Trophoblast cell (in vitro differentiated cells and primary cell): ENCODE data around the gene WRAP73.

ENCODE experiments used
- DNase-seq, 2 donors: peaks; one replicate each; pipeline ENCODE4 v3.0.0-alpha.2; 2016
- H2AFZ ChIP-seq: 2 replicates; pipeline ENCODE4 v1.6.1; 2013; ENCODE audit warnings: low read length, moderate library complexity, mild to moderate bottlenecking; ENCODE audit not compliant: insufficient read depth, poor library complexity
- H2AK5ac ChIP-seq: 2 replicates; pipeline ENCODE4 v1.6.1; 2013; ENCODE audit warnings: mild to moderate bottlenecking, low read length
- H2BK120ac ChIP-seq: 2 replicates; pipeline ENCODE4 v1.6.1; 2013; ENCODE audit warnings: low read length, mild to moderate bottlenecking, moderate library complexity; ENCODE audit not compliant: insufficient read depth, poor library complexity
- H2BK12ac ChIP-seq: 2 replicates; pipeline ENCODE4 v1.6.1; 2013; ENCODE audit warnings: mild to moderate bottlenecking, low read length, moderate library complexity
- H2BK5ac ChIP-seq: 2 replicates; pipeline ENCODE4 v1.6.1; 2013; ENCODE audit warnings: low read length, low read depth, moderate library complexity, mild to moderate bottlenecking; ENCODE audit not compliant: poor library complexity
- H3K14ac ChIP-seq: 2 replicates; pipeline ENCODE4 v1.6.1; 2013; ENCODE audit warnings: mild to moderate bottlenecking, low read length
- H3K18ac ChIP-seq: 2 replicates; pipeline ENCODE4 v1.6.1; 2013; ENCODE audit warnings: mild to moderate bottlenecking, low read length
- H3K23ac ChIP-seq: 2 replicates; pipeline ENCODE4 v1.6.1; 2013; ENCODE audit warnings: low read length
- H3K27ac ChIP-seq: 2 replicates; pipeline ENCODE4 v1.5.1; 2013; ENCODE audit warnings: low read depth, mild to moderate bottlenecking, inconsistent platforms, low read length, moderate library complexity
- H3K27me3 ChIP-seq: 2 replicates; pipeline ENCODE4 v1.6.1; 2013; ENCODE audit warnings: inconsistent platforms, mild to moderate bottlenecking, low read length, moderate library complexity; ENCODE audit not compliant: insufficient read depth
- H3K36me3 ChIP-seq, 2 experiments: 1 replicate in 1 of 2; 2 replicates in 1 of 2; pipeline ENCODE4 v1.6.1; 2013; ENCODE audit warnings: low read length in 2 of 2, mild to moderate bottlenecking in 2 of 2, moderate library complexity in 1 of 2; ENCODE audit not compliant: insufficient read depth in 2 of 2, control insufficient read depth in 1 of 2
- H3K4ac ChIP-seq: 2 replicates; pipeline ENCODE4 v1.6.1; 2013; ENCODE audit warnings: low read depth, mild to moderate bottlenecking, low read length, moderate library complexity
- H3K4me1 ChIP-seq, 2 experiments: 1 replicate in 1 of 2; 2 replicates in 1 of 2; pipeline ENCODE4 v1.6.1; 2013; ENCODE audit warnings: low read length in 2 of 2, mild to moderate bottlenecking in 2 of 2, moderate library complexity in 1 of 2; ENCODE audit not compliant: insufficient read depth in 2 of 2, control insufficient read depth in 1 of 2
- H3K4me2 ChIP-seq: 2 replicates; pipeline ENCODE4 v1.6.1; 2013; ENCODE audit warnings: inconsistent platforms, mild to moderate bottlenecking, low read length, moderate library complexity
- H3K4me3 ChIP-seq: 2 replicates; pipeline ENCODE4 v1.5.1; 2013; ENCODE audit warnings: mild to moderate bottlenecking, low read depth, low read length, inconsistent platforms
- H3K79me1 ChIP-seq: one replicate; pipeline ENCODE4 v1.6.1; 2013; ENCODE audit warnings: low read length
- H3K79me2 ChIP-seq: 2 replicates; pipeline ENCODE4 v1.6.1; 2013; ENCODE audit warnings: low read length, mild to moderate bottlenecking; ENCODE audit not compliant: control insufficient read depth, insufficient read depth, poor library complexity
- H3K9ac ChIP-seq: 2 replicates; pipeline ENCODE4 v1.6.1; 2013; ENCODE audit warnings: mild to moderate bottlenecking, low read length
- H3K9me3 ChIP-seq: 2 replicates; pipeline ENCODE4 v1.6.1; 2013; ENCODE audit warnings: low read depth, mild to moderate bottlenecking, control low read depth, inconsistent platforms, low read length; ENCODE audit not compliant: insufficient read depth
- H4K12ac ChIP-seq: 2 replicates; pipeline ENCODE4 v1.6.1; 2013; ENCODE audit warnings: low read depth, mild to moderate bottlenecking, low read length, moderate library complexity
- H4K8ac ChIP-seq: 2 replicates; pipeline ENCODE4 v1.6.1; 2013; ENCODE audit warnings: low read depth, mild to moderate bottlenecking, low read length, moderate library complexity
- H4K91ac ChIP-seq: one replicate; pipeline ENCODE4 v1.6.1; 2013; ENCODE audit warnings: low read depth, mild to moderate bottlenecking, low read length, moderate library complexity
- WGBS: extraction: QIAGEN DNeasy Blood & Tissue Kit; methylation state at CpG from one replicate; pipeline ENCODE4 v1.1.7; 2013; ENCODE audit warnings: missing lambda C conversion rate; ENCODE audit not compliant: insufficient read length, insufficient coverage; ENCODE audit errors: extremely low coverage; 5-methylcytosine and 5-hydroxymethylcytosine counted together

The WRAP73 gene

DNA sequence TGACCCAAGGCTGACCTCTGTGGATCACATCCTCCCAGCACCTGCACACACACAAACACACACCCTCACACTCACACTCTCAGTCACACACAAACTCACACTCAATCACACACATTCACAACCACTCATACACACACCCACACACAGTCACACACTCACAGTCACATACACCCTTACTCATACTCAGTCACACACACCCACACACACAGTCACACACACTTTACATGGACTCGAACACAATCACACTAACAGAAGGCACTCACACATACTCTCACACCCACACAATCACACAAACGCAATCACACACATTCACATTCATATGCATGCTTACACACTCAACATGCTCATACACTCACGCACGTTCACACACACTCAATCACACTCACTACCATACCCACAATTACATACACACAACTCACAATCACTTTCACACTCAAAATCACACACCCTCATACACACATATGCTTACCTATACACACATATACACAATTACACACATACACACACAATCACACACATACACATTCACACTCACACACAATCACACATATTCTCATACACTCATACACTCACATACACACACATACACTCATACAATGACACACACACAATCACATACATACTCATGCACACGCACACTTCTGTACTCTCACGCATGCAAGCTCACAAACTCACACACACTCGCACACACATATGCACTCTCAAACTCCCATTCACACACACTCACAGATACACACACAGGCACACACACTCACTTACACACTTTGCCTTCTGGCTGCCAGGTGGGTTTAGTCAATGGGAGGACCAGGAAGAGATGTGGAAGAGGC is 44.7 kb downstream of the WRAP73 start:
- no peak overlapping the region for H4K12ac ChIP-seq
- no peak overlapping the region for H3K4me2 ChIP-seq
- no peak overlapping the region for H3K18ac ChIP-seq
- H2AK5ac ChIP-seq, result no peak overlapping the region
- H2AFZ ChIP-seq, result no peak overlapping the region
- peaks cover 14% of the 10 kb centered on the region for H3K9me3 ChIP-seq
- no peak overlapping the region for H3K14ac ChIP-seq
- H3K27ac ChIP-seq, result no peak overlapping the region
- 100% methylated on average over 1 of the region's 7 CpGs for WGBS
- H3K23ac ChIP-seq, result no peak overlapping the region
- no peak overlapping the region for H3K9ac ChIP-seq
- H4K8ac ChIP-seq, result no peak overlapping the region
- no peak overlapping the region for H2BK5ac ChIP-seq
- H2BK12ac ChIP-seq, result no peak overlapping the region
- H3K4ac ChIP-seq, result no peak overlapping the region
- no peaks in the 10 kb centered on the region for H3K4me1 ChIP-seq
- no peak overlapping the region for H3K4me3 ChIP-seq
- no peak overlapping the region for H2BK120ac ChIP-seq
- no peaks in the 10 kb centered on the region for H3K36me3 ChIP-seq
- no peaks in the 10 kb centered on the region for H3K79me2 ChIP-seq
- H3K79me1 ChIP-seq, result no peaks in the 10 kb centered on the region
- DNase-seq, result no peak
- no peak overlapping the region for H4K91ac ChIP-seq
- peaks cover 4% of the 10 kb centered on the region for H3K27me3 ChIP-seq

DNA sequence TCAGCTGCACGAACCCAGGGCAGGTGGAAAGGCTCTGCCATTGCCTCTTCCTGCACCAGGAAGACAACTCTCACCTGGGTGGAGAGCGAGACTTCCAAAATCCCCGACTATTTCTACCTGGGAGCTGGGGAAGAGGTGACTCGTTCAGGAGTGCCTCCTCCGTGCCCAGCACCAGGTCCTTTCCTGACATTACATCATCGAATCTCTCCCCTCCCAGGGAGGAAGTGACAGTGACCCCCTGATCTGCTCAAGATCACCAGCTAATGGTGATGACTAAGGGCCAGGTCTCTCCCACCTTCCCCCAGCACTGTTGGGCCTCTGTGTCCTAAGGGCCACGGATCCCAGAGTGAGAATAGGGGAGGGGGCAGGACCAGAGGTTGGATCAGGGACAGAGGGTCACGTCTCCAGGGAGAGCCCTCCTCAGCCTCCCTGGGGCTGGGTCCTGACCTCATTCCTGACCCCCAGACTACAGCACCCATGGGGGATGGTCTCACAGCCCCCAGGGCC is 45.4 kb downstream of the WRAP73 start:
- Histone ChIP-seq H3K36me3 (no peaks in the 10 kb centered on the region), H4K8ac (no peak overlapping the region), H4K91ac (no peak overlapping the region), H3K4ac (no peak overlapping the region), H4K12ac (no peak overlapping the region), H3K14ac (no peak overlapping the region), H3K9ac (no peak overlapping the region), H3K18ac (no peak overlapping the region), H2BK120ac (no peak overlapping the region), H2AK5ac (no peak overlapping the region), H3K4me3 (no peak overlapping the region), H2BK12ac (no peak overlapping the region), H3K27me3 (no peaks in the 10 kb centered on the region), H3K27ac (no peak overlapping the region), H3K4me2 (no peak overlapping the region), H3K4me1 (no peaks in the 10 kb centered on the region), H3K23ac (no peak overlapping the region), H2AFZ (no peak overlapping the region), H3K79me1 (no peaks in the 10 kb centered on the region), H3K79me2 (no peaks in the 10 kb centered on the region), H3K9me3 (peaks cover 14% of the 10 kb centered on the region), H2BK5ac (no peak overlapping the region)
- no peak for DNase-seq
- no CpG with 5 or more reads among the region's 8 CpGs for WGBS

DNA sequence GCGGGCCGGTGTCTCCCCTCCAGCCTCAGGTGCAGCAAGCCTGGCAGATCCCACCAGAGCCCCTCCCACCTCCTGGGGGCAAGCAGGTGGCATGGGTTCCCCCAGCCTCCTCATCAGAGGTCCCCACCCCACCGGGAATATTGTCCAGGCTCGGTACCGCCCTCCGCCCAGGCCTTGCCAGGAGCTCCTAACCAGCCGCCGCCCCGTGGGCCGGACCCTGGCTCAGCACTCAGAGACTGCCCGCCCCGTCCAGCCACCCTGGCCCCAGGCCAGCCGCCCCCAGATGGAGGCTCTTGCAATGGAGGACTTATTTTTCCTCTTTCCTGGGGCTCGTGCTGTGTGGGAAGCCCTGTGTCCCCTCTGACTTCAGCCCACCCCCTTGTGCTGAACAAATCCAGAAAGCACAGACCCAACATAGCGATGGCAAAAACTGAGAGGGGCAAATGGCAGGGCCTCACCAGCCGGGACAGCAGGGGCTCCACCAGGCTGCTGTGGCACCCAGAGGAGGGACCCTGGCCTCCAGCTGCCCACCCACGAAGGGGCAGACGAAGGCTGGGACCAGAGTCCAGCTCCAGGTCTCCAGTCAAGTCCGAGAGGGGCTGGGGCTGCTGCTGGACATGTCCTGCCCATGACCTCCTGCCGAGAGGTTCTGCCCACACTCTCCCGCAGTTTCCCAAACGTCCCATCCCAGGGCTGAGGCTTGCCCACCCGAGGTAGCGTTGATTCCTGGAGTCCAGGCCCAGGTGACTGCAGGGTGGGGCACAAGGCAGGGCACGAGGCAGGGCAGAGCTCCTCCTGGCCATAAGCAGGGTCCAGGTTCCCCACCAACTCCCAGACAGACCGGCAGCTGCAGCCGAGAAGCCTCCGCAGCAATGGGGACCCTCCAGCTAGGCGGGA is 46.1 kb downstream of the WRAP73 start:
- Histone ChIP-seq H3K27ac (no peak overlapping the region), H3K4me1 (no peaks in the 10 kb centered on the region), H3K36me3 (no peaks in the 10 kb centered on the region), H4K12ac (no peak overlapping the region), H2BK120ac (no peak overlapping the region), H3K79me2 (no peaks in the 10 kb centered on the region), H3K27me3 (no peaks in the 10 kb centered on the region), H2AK5ac (no peak overlapping the region), H3K9ac (no peak overlapping the region), H4K8ac (no peak overlapping the region), H2BK12ac (no peak overlapping the region), H3K9me3 (peaks cover 14% of the 10 kb centered on the region), H2AFZ (no peak overlapping the region), H3K79me1 (no peaks in the 10 kb centered on the region), H4K91ac (no peak overlapping the region), H3K4ac (no peak overlapping the region), H2BK5ac (no peak overlapping the region), H3K23ac (no peak overlapping the region), H3K4me2 (no peak overlapping the region), H3K4me3 (no peak overlapping the region), H3K14ac (no peak overlapping the region), H3K18ac (no peak overlapping the region)
- DNase-seq, result no peak
- WGBS, result no CpG with 5 or more reads among the region's 29 CpGs

- no peak overlapping the region for H2BK5ac ChIP-seq
- H3K4ac ChIP-seq, result no peak overlapping the region
- no peaks in the 10 kb centered on the region for H3K79me1 ChIP-seq
- H3K27me3 ChIP-seq, result no peaks in the 10 kb centered on the region
- no peak overlapping the region for H3K23ac ChIP-seq
- peaks cover 14% of the 10 kb centered on the region for H3K9me3 ChIP-seq
- no peak overlapping the region for H3K27ac ChIP-seq
- no peak overlapping the region for H3K4me2 ChIP-seq
- WGBS, result no CpG with 5 or more reads among the region's 11 CpGs
- H3K9ac ChIP-seq, result no peak overlapping the region
- H3K18ac ChIP-seq, result no peak overlapping the region
- H4K12ac ChIP-seq, result no peak overlapping the region
- H2BK120ac ChIP-seq, result no peak overlapping the region
- H3K36me3 ChIP-seq, result no peaks in the 10 kb centered on the region
- H2AK5ac ChIP-seq, result no peak overlapping the region
- no peaks in the 10 kb centered on the region for H3K79me2 ChIP-seq
- H4K91ac ChIP-seq, result no peak overlapping the region
- no peak overlapping the region for H3K14ac ChIP-seq
- DNase-seq, result no peak
- H2AFZ ChIP-seq, result no peak overlapping the region
- H3K4me1 ChIP-seq, result no peaks in the 10 kb centered on the region
- H3K4me3 ChIP-seq, result no peak overlapping the region
- H2BK12ac ChIP-seq, result no peak overlapping the region
- no peak overlapping the region for H4K8ac ChIP-seq
Measured at GRCh38 chr1:3603156-3603555, 46.7 kb downstream of the WRAP73 start.
